ENCODE results near the gene APEH. TPM values are rescaled to one million over a fixed set of nuclear protein-coding genes. Genes with fewer than 3 reads are reported as not detected.

The APEH gene
- total RNA-seq, 1 donor from 2014 or later = 113 TPM

DNA sequence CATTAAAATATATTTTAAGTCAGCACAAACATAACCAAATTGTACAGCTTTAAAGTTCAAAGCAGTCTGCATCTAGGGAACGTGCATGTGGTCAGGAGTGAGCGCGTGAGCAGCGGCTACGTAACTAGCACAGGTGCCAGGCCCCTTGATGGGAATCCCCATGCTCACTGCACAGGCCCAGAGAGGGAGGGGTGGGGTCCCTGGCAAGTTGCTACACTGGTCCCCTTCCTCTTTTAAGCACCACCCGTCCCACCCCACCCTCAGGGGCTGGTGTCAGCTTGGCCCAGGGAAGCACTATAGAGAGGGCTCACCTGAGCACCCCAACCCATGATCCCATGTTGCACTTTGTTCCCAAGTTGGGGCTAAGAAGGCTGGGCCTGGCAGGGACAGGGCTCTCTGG lies 50.4 kb downstream of the APEH start:
- Mint-ChIP-seq H3K9me3 (no peaks in the 10 kb centered on the region), H3K4me1 (peaks cover 54% of the 10 kb centered on the region), H3K4me3 (peak overlapping the region; percentile 93), H3K27me3 (no peaks in the 10 kb centered on the region), H3K27ac (peak overlapping the region; percentile 98), H3K36me3 (ENCODE audit: low read depth) (peaks cover 43% of the 10 kb centered on the region)
- POLR2A ChIA-PET = interaction anchor here (0.6 to 3.5 kb wide), 18 partner anchors 14 to 1941 kb away, joined by 3 to 24 read pairs (median 4); partner anchors contain the start of genes APEH, INKA1, IP6K1 and MON1A
- peak; percentile 42 for DNase-seq
- CTCF ChIA-PET = no interaction called here
- TF ChIP-seq, protein P1, sequence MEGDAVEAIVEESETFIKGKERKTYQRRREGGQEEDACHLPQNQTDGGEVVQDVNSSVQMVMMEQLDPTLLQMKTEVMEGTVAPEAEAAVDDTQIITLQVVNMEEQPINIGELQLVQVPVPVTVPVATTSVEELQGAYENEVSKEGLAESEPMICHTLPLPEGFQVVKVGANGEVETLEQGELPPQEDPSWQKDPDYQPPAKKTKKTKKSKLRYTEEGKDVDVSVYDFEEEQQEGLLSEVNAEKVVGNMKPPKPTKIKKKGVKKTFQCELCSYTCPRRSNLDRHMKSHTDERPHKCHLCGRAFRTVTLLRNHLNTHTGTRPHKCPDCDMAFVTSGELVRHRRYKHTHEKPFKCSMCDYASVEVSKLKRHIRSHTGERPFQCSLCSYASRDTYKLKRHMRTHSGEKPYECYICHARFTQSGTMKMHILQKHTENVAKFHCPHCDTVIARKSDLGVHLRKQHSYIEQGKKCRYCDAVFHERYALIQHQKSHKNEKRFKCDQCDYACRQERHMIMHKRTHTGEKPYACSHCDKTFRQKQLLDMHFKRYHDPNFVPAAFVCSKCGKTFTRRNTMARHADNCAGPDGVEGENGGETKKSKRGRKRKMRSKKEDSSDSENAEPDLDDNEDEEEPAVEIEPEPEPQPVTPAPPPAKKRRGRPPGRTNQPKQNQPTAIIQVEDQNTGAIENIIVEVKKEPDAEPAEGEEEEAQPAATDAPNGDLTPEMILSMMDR (IDR thresholded peaks at IDR 0.05) = no peak
- intact Hi-C loops (cut with micrococcal nuclease) = loop anchor here (1.0 to 5.0 kb wide), 7 partner anchors 36 to 1948 kb away; partner anchors contain the start of genes APEH, INKA1, IP6K1 and MST1
- peak; percentile 13 for ATAC-seq (ENCODE audit: low read depth)

DNA sequence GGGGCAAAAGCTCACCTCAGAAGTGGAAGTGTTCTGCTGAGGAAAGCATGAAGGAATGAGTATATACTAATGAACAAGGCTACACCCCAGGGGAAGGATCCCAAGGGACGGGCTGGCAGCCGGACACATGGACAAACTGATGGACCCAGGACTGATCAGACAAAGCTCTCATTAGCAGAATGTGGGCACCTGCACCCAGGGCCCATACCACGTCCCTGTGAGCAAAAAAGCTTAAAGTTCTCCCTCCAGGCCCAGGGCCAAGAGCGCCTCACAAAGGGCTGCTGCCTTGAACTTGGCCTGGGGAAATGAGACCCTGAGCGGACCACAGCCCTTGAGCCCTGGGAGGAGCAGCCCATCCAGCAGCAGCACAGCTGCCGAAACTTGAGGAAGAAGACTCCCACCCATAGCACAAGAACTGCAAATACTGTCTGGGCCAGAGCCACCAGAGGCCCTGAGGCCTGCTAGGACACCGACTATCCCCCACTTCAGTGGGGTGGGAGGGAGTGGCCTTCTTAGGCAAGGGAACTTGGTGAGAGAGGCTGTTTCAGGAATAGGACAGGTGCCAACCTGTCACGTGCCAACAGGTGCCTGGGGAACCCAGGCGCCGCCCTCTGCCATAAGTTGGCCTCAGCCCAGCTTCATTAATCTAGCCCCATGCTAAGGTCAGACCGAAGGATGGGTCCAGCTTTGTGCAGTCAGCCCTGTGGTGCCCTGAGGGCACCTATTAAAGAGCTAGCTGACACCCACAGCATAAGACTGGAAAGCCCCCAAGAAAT lies 51.9 kb downstream of the APEH start:
- TF ChIP-seq, protein P1 (IDR thresholded peaks at IDR 0.05) = no peak
- H3K4me3 Mint-ChIP-seq = no peak overlapping the region
- H3K27ac Mint-ChIP-seq = peak overlapping the region; percentile 98
- peaks cover 46% of the 10 kb centered on the region for H3K36me3 Mint-ChIP-seq (ENCODE audit: low read depth)
- peaks cover 51% of the 10 kb centered on the region for H3K4me1 Mint-ChIP-seq
- CTCF ChIA-PET = interaction anchor here (0.7 kb wide), 1 partner anchor 186 kb away, joined by 3 read pairs; no protein-coding TSS in a partner anchor
- no peaks in the 10 kb centered on the region for H3K9me3 Mint-ChIP-seq
- no peak for DNase-seq
- intact Hi-C loops (cut with micrococcal nuclease) = loop anchor here (2.0 kb wide), 1 partner anchor 37 kb away; the partner anchor contains the start of genes MST1 and RNF123
- POLR2A ChIA-PET = interaction anchor here (0.6 to 3.5 kb wide), 2 partner anchors 60 to 313 kb away, joined by 9 to 24 read pairs; partner anchors contain the start of gene IP6K1
- no peaks in the 10 kb centered on the region for H3K27me3 Mint-ChIP-seq
- no peak for ATAC-seq (ENCODE audit: low read depth)

DNA sequence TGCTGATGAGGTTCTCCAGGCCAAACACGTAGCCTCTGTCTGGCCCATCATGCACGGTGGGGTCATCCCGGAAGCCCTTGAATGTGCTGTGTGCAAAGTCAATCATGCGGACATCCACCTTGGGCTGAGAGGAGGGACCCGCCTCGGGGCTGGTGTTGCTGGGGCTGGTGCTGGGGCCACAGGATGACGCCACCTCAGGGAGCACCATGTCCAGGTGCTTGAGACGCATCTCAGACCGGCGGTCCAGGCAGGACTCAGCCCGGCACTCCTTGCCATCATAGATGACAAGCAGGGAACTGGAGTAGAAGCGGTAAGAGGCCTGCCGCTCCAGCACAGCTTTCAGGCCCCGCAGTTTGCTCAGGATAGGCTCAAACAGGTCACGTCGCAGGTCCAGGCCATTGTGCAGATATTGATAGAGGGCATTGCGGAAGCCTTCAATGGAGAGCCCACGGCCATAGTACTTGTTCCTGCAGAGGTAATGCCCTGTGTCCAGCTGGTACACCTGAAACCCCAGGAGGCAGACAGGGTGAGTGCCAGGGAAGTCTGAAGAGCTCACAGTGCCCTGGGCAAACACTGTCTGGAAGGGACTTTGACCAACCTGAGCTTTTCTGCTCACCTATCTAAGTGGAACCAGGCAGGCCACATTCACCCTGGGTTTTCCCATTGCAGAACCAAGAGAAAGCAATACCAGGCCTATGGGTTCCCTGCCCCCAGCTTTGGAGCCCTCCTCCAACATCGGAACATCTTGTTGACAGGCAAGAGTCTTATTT lies 53.2 kb downstream of the APEH start:
- H3K27me3 Mint-ChIP-seq = no peaks in the 10 kb centered on the region
- H3K9me3 Mint-ChIP-seq = no peaks in the 10 kb centered on the region
- H3K4me3 Mint-ChIP-seq = no peak overlapping the region
- TF ChIP-seq, protein P1 (IDR thresholded peaks at IDR 0.05) = no peak
- POLR2A ChIA-PET = interaction anchor here (0.6 kb wide), 1 partner anchor 76 kb away, joined by 3 read pairs; the partner anchor contains the start of gene INKA1
- DNase-seq (no peak), ATAC-seq (ENCODE audit: low read depth) (no peak)
- intact Hi-C loops (cut with micrococcal nuclease) = no loop called here
- CTCF ChIA-PET = no interaction called here
- peaks cover 48% of the 10 kb centered on the region for H3K36me3 Mint-ChIP-seq (ENCODE audit: low read depth)
- peak overlapping the region; percentile 84 for H3K27ac Mint-ChIP-seq
- H3K4me1 Mint-ChIP-seq = peaks cover 44% of the 10 kb centered on the region

DNA sequence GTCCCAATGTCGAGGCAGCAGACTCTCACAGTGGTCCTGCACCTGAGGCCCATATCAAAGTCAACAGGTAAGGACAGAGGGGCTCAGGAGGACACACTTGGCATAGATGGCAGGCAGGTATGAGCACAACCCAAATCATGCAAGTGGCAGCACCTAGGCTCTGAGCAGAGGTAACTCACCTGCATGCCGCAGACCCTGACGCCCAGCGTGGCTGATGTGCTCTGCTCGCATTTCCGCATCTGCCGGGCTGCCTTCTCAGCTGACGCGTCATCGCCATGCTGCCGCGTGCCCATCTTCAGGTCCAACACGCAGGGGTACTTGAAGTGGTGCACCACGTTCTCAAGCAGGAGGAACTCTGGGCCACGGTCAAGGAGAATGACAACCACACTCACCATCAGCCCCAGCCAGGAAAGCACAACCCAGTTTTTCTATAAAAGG lies 53.8 kb downstream of the APEH start:
- peaks cover 49% of the 10 kb centered on the region for H3K36me3 Mint-ChIP-seq (ENCODE audit: low read depth)
- H3K27me3 Mint-ChIP-seq = no peaks in the 10 kb centered on the region
- peak overlapping the region; percentile 84 for H3K27ac Mint-ChIP-seq
- TF ChIP-seq, protein P1 (IDR thresholded peaks at IDR 0.05) = no peak
- intact Hi-C loops (cut with micrococcal nuclease) = no loop called here
- no peak overlapping the region for H3K4me3 Mint-ChIP-seq
- DNase-seq (no peak), ATAC-seq (ENCODE audit: low read depth) (no peak)
- no peaks in the 10 kb centered on the region for H3K9me3 Mint-ChIP-seq
- POLR2A ChIA-PET = no interaction called here
- CTCF ChIA-PET = no interaction called here
- H3K4me1 Mint-ChIP-seq = peaks cover 38% of the 10 kb centered on the region

All from activated B cell treated with CpG ODN at 0.5 μM for 24 hours (primary cell).